Measurements from ENCODE around the gene MCL1. TPM values are rescaled to one million over a fixed set of nuclear protein-coding genes. Genes with fewer than 3 reads are reported as not detected.
"Not testable (repeated sequence)": the region's sequence is repeated elsewhere in the genome, so short reads cannot be mapped to it uniquely, and the experiment has no call there.

The MCL1 gene
- 114 and 208 TPM in 2 replicates for total RNA-seq

DNA sequence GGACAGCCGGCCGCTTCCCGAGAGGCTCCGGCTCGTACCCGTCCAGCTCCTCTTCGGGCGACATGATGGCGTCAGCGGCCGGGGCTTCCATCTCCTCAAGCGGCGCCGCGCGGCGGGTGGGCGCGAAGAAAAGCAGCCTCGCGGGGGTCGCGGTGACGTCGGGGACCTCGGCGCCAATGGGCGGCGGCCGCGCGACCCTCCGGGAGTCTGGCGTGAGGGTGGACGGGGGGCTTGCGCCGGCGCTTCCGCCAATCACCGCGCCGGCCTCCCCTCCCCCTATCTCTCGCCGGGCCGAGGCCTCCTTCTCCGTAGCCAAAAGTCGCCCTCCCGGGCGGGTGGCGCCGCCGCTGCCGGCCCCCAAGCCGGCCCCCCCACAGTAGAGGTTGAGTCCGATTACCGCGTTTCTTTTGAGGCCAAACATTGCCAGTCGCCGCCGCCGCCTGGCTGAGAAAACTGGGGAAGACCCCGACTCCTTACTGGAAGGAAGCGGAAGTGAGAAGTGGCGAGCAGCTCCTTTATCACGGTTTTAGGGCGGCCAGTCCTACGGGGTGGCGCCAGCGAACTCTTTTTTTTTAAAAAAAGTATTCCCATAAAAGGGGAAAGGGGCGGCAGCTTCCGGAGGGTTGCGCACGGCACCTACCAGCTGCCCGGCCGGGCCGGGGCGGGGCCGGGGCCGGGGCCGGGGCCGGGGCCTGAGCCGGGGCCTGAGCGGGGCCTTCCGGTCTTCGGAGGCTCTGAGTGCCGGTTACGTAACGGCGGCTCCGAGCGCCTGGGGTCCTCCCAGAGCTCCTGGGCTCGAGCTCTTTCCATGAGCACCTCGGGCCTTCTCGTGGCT, at the start of gene MCL1:
Gene MCL1 (minus strand): TSS at position 501 of the 835 bp plus-strand sequence. CDS start 80 bp downstream, at position 421.
- DNase-seq (ENCODE audit: low read depth in 2 of 2): peak; percentile 96

- DNase-seq (ENCODE audit: low read depth in 2 of 2): no peak
These were observed 49.3 kb upstream of the MCL1 start for GRCh38 chr1:150628766-150629114.

DNA sequence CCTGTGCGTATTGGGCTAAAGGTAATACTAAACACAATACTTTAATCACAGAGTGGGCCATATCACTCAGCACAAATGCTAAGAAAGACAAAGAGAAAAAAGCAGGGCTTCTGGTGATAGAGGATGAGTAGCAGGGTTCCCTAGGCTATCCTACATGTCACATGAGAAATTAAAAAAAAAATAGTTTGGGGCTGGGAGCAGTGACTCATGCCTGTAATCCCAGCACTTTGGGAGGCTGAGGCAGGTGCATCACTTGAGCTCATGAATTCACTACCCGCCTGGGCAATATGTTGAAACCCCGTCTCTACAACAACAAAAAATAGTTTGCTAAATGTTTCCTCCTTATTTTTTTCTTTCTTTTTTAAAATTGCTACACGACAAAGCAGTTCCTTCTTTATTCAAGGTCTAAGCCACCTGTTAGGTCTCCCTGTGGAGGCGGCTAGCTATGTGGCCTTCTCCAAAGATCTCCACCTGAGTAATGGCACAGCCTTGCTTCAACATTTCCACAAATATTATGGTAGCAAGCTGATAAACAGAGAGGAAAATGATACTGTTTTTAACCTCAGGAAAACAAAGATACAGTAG, 48.5 kb upstream of the MCL1 start:
- DNase-seq (ENCODE audit: low read depth in 2 of 2): no peak

- no peak for DNase-seq (ENCODE audit: low read depth in 2 of 2)
These were observed 46.7 kb upstream of the MCL1 start for GRCh38 chr1:150626150-150626549.

DNA sequence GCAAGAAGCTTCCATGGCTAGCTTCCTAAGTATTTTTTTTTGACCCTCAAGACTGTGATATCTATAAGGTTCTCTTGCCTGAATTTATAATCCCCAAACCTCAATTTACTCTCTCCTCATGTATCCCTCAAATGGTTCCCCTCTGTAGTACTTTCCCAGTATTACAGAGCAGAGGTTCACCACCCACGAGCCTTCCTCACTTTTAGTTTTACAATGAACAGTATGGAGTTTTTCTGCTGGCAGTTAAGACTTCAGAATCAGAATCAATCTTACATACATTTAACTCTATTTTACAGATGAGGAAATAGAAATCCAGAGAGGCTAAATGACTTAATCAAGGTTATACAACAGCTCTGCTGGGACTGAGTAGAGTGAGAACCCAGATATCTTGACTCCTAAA, 45.1 kb upstream of the MCL1 start:
- DNase-seq (ENCODE audit: low read depth in 2 of 2): not testable (repeated sequence)

- DNase-seq (ENCODE audit: low read depth in 2 of 2): not testable (repeated sequence)
These were observed 44.7 kb upstream of the MCL1 start for GRCh38 chr1:150624134-150624533.

DNA sequence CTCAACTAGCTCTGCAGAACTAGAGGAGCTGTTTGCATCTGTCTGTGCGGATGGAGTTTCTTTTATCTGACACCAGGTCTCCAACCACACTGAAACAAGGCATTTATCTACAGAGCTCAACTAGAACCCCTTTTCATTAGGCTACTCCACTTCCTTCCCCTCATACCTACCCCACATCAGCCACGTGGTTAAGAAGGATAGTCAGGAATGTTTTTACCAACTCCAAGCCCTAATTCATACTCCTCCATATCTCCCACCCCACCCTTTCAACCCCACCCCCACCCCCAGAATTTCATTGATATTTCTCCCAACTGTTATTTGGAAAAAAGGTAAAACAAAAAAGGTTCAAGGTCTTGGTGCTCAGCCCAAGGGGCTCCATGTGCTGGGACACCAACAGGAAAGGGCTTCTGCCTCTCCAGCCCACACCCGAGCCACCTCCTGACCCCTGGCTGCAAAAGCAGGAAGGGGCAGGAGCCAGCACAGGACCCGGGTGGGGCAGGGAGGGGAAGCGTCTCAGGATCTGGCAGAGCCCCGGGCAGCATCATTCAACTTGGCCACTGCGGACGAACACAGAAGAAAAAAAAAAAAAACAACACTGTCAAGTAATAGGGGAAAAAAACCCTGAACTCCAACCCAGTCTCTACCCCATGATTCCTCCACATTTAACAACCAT, 43.0 kb upstream of the MCL1 start:
- peak; percentile 58 to 66 for DNase-seq (ENCODE audit: low read depth in 2 of 2)

DNA sequence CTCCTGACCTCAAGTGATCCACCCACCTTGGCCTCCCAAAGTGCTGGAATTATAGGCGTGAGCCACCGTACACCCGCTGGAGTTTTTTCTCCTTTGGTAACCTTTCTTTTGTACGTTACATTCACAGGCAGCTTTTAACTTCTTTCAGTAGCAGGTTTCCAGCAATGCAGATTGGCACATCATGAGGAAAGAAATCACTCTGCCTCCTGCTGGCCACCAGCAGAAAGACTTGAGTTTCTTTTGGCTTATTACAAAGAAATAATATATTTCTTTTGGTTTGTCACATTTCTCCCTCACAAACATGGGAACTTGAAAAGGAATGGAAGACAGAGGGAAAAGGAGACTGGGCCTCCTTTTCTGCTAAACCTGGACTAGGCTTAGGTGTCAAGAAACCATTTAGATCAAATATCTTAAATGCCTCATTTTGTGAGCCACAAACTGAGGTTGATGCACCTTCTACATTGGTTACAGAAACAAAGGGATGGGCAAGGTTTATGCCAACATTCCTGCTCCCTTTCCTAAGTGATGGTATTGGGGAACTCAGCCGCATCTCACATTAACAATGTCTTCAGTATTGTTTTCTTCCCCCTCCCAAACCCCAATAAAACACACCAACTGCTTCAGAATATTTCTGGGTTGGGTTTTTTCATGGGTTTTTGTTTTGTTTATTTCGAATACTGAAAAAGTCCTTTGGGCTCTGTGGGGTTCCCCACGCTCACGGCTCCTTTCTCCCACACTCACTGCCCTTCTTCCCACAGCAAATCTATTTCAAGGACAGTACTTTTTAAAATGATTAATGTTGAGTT, 42.3 kb upstream of the MCL1 start:
- peak; percentile 85 to 86 for DNase-seq (ENCODE audit: low read depth in 2 of 2)

DNA sequence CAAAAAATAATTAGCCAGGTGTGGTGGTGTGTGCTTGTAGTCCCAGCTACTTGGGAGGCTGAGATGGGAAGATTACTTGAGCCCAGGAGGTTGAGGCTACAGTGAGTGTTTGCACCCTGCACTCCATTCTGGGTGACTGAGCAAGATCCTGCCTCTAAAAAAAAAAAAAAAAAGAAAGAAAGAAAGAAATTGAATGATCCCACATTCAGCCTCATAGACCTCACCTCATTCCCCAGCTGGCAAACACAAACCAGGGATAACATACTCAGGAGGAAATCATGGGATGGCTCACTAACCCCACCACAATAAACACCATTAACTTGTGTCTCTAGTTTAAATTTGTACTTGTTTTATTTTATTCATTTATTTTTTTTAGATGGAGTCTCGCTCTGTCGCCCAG, 41.5 kb upstream of the MCL1 start:
- no peak for DNase-seq (ENCODE audit: low read depth in 2 of 2)

DNA sequence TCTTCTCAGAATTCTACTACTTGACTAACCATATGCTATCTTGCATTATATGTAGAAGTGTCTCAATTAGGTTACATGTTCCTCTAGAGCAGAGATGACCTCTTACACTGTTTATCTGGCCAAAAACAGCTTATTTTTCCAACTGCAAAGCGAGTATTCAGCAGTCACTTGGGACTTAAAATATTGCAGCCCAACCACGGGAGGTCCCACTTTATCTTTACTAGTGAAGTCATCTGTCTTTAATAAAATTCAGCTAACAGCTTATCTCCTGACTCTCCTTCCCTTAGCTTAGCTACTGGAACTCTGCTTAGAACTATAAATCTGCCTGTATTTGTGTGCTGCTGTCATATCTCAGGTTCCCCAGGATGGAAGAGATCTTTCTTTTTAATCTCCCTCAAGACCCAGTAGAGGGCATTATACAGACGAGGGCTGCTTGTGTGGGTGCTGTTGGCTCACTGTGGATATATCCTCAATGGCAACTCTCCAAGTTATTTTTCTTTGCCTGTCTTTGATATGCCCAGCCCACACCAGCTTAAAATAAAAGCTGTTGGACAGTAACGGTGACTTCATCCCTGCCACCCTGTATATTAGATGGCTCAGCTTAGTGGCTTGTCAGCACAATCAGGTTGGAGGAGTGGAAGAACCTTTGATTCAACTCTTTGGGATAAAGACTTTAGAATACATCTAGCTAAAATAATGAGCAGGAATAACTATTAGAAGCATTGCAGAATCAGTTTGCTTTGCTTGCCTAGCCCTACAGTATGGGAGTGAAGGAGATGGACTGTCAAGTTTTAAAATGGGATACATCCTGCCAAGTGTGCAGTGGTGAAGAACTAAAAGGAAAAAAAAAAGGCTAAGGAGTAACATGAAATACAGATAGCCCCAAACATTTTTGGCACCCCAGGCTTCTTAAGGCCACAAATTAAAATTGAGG, 40.4 kb upstream of the MCL1 start:
- DNase-seq (ENCODE audit: low read depth in 2 of 2): peak; percentile 33 to 89

GRCh38 chr1:150615346-150616201, 36.2 kb upstream of the MCL1 start:
- DNase-seq (ENCODE audit: low read depth in 2 of 2): peak in 1 of 2 donors; percentile 41

DNA sequence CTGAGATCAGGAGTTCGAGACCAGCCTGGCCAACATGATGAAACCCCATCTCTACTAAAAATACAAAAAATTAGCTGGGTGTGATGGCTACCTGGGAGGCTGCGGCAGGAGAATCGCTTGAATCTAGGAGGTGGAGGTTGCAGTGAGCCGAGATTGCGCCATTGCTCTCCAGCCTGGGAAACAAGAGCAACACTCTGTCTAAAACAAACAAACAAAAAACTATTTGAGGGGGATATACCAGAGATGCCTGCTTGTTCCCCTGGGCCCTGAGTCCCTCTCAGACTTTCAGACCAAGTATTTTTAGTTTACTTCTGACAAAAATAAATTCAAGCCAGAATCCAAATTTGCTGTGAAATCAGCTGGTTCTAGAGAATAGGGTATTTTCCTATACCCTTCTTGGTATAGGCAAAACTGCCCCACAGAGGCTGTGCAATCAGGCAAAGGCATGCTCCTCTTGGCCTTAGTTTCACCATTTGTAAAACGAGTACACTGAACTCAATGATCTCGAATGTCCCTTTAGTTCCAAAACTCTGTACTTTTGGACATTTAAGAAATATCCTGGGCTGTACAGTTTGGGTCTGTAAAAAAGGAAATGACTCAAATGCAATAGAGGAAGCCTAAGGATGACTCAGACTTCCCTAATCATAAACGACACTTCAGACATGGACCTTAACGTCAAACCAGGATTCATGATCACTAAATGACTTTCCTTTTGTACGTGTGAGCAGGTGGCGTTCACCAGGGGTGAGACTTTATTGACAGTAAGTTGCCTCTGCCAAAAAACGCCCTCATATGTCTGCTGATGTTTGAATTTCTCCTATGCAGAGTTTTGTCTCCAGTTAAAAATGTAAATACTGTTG, 33.9 kb upstream of the MCL1 start:
- DNase-seq (ENCODE audit: low read depth in 2 of 2): peak; percentile 94 to 99

DNA sequence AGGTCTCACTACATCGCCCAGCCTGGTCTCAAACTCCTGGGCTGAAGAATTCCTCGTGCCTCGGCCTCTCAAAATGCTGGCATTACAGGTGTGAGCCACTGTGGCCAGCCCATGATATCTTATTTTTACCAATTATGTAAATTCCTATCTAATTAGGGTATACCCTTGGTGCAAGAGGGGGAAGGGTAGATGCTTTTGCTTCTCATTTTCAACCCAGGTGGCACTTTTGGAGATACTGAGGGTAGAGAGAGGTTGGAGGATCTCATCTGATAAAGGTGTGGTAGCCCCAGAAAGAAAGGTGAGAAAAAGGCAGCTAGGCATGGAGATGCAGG, 32.6 kb upstream of the MCL1 start:
- DNase-seq (ENCODE audit: low read depth in 2 of 2): peak in 1 of 2 donors; percentile 14

DNA sequence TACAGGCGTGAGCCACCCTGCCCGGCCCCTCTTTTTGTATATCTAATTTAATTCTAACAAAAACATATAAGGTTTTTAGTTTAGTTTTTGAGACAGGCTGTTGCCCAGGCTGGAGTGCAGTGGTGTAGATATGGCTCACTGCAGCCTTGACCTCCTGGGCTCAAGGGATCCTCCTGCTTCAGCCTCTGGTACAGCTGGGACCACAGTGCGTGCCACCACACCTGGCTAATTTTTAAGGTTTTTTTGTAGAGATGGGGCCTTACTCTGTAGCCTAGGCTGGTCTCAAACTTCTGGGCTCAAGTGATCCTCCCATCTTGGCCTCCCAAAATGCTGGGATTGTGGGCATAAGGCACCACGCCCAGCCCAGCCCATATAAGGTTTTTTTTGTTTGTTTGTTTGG, 31.2 kb upstream of the MCL1 start:
- no peak for DNase-seq (ENCODE audit: low read depth in 2 of 2)

DNA sequence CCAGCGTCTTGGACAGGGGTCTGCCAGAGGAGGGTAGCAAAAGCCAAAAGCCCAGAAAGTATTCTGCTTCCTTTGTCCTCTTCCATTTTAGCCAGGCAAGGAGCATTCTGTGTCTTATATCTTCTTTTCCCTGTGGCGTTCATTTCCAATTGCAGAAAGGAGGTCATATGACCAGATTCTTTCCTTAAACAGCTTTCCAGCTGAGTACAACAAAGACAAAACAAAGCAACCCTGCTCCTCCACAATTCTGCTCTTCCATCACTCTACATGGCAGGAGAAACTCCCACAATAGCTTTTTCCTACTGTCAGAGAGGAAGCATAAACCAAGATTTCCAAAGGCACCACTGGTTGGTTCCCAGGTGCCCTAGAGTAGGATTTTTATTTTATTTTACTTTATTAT, 30.3 kb upstream of the MCL1 start:
- peak in 1 of 2 donors; percentile 67 for DNase-seq (ENCODE audit: low read depth in 2 of 2)

- no peak for DNase-seq (ENCODE audit: low read depth in 2 of 2)
These were observed 27.2 kb upstream of the MCL1 start for GRCh38 chr1:150606463-150607142.

DNA sequence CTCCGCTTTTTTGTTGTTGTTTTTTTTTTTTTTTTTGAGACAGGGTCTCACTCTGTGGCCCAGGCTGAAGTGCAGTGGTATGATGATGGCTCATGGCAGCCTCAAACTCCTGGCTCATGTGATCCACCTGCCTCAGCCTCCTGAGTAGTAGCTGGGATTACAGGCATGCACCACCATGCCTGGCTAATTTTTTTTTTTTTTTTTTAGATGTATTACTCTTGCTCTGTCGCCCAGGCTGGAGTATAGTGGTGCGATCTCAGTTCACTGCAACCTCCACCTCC, 26.0 kb upstream of the MCL1 start:
- DNase-seq (ENCODE audit: low read depth in 2 of 2): not testable (repeated sequence)

DNA sequence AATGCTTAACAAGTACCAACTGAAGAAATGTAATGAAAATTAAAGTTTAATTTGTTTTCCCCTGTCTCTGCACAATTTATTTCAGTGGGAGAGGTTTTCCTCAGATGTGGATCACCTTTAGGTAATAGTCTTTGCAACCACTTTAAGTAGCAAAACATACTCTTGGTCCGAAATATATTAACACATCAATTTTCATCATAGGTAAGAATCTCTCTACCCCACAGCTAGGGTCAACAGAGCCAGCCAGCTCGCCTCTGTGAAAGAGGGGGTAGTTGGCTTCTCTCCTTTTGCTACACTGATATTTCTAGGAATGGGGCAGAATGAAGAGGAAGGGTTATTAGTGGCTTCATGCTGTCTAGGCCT, 24.8 kb upstream of the MCL1 start:
- no peak for DNase-seq (ENCODE audit: low read depth in 2 of 2)

GRCh38 chr1:150603711-150604110, 24.3 kb upstream of the MCL1 start:
- no peak for DNase-seq (ENCODE audit: low read depth in 2 of 2)

All from lung microvascular endothelial cell (primary cell).